ENCODE results near the gene KIF12.

GRCh38 chr9:114091711-114092110, 7.4 kb downstream of the KIF12 start:
- TF ChIP-seq CTCF (IDR thresholded peaks at IDR 0.05) = no peak
- no peak for TF ChIP-seq POLR2A (IDR thresholded peaks at IDR 0.05)

Measured in lower leg skin (tissue), 3 donors.